Measurements from ENCODE around the gene ZNRD2.

GRCh38 chr11:65539744-65540289, 30.5 kb upstream of the ZNRD2 start:
- no peak for TF ChIP-seq EZH2phosphoT487 (IDR thresholded peaks at IDR 0.05; ENCODE audit: low read depth, severe bottlenecking, unreplicated experiment)
- TF ChIP-seq CTCF (IDR thresholded peaks at IDR 0.05; ENCODE audit: poor library complexity) = no peak
- TF ChIP-seq EZH2 (IDR thresholded peaks at IDR 0.05; ENCODE audit: borderline replicate concordance) = no peak
